SK-N-SH (cell line): Measurements from ENCODE around the gene TXNDC16. TPM values are rescaled to one million over a fixed set of nuclear protein-coding genes. Genes with fewer than 3 reads are reported as not detected.
A peak's percentile ranks its signal among the peaks of the same experiment; 100 is the strongest.

Experiments
- CTCF ChIA-PET: fragments of 300-600, 350-600 bp; formaldehyde crosslinking; extraction: SDS; loops from one replicate; lab custom pipeline; 2021; lab: Yijun Ruan, JAX
- POLR2A ChIA-PET: fragments of 350-600 bp; sonication (Branson Sonifier 250); formaldehyde crosslinking; extraction: SDS; loops from one replicate; lab custom pipeline; 2020; ENCODE audit warnings: antibody characterized with exemption, inconsistent platforms; lab: Yijun Ruan, JAX
- DNase-seq: peaks from one replicate; pipeline ENCODE4 v3.0.0; 2012
- H2AFZ ChIP-seq: fragments of 200-600 bp; sonication (generic); 2 replicates; pipeline ENCODE4 v1.8.1; 2016; ENCODE audit warnings: antibody characterized with exemption, mild to moderate bottlenecking, low read depth
- H3F3A ChIP-seq: fragments of 200-600 bp; sonication (generic); replicated peaks from 2 replicates; pipeline ENCODE3; 2016; ENCODE audit warnings: antibody characterized with exemption, mild to moderate bottlenecking; ENCODE audit not compliant: insufficient read depth
- H3K27ac ChIP-seq, 2 experiments: fragments of 200-500 bp in 1 of 2; fragments of 200-600 bp in 1 of 2; sonication (Bioruptor generic) in 1 of 2; sonication (generic), shearing (Covaris generic) in 1 of 2; 2 replicates each; pipeline versions ENCODE4 v1.5.1 to v1.6.1; 2014 to 2016; ENCODE audit warnings: low read depth in 2 of 2, inconsistent platforms in 1 of 2, low read length in 1 of 2, mild to moderate bottlenecking in 1 of 2, mixed read lengths in 1 of 2
- H3K27me3 ChIP-seq: fragments of 200-600 bp; sonication (generic), shearing (Covaris generic); 2 replicates; pipeline ENCODE4 v1.6.1; 2016; ENCODE audit warnings: mixed run types; ENCODE audit not compliant: insufficient read depth
- H3K36me3 ChIP-seq, 2 experiments: fragments of 200-500 bp in 1 of 2; fragments of 200-600 bp in 1 of 2; sonication (Bioruptor generic) in 1 of 2; sonication (generic) in 1 of 2; replicated peaks in 1 of 2; 2 replicates each; pipeline versions ENCODE3 to v1.5.1; 2014 to 2016; ENCODE audit warnings: low read length in 1 of 2, mild to moderate bottlenecking in 1 of 2; ENCODE audit not compliant: insufficient read depth in 2 of 2, control insufficient read depth in 1 of 2
- H3K4me1 ChIP-seq, 2 experiments: fragments of 200-500 bp in 1 of 2; fragments of 200-600 bp in 1 of 2; sonication (Bioruptor generic) in 1 of 2; sonication (generic), shearing (Covaris generic) in 1 of 2; 2 replicates each; pipeline versions ENCODE4 v1.5.1 to v1.6.1; 2014 to 2016; ENCODE audit warnings: low read depth in 1 of 2, low read length in 1 of 2, mixed run types in 1 of 2; ENCODE audit not compliant: insufficient read depth in 2 of 2, control insufficient read depth in 1 of 2
- H3K4me2 ChIP-seq: fragments of 200-600 bp; sonication (generic), shearing (Covaris generic); 2 replicates; pipeline ENCODE4 v1.6.1; 2017; ENCODE audit warnings: mixed run types
- H3K4me3 ChIP-seq, 2 experiments: fragments of 200-500 bp in 1 of 2; fragments of 200-600 bp in 1 of 2; sonication (Bioruptor generic) in 1 of 2; sonication (generic), shearing (Covaris generic) in 1 of 2; 2 replicates each; pipeline versions ENCODE4 v1.5.1 to v1.8.1; 2014 to 2016; ENCODE audit warnings: low read depth in 2 of 2, inconsistent platforms in 1 of 2, low read length in 1 of 2, mild to moderate bottlenecking in 1 of 2, mixed read lengths in 1 of 2, moderate library complexity in 1 of 2
- H3K79me2 ChIP-seq: fragments of 200-600 bp; sonication (generic); 2 replicates; pipeline ENCODE4 v1.8.1; 2017; ENCODE audit warnings: mild to moderate bottlenecking; ENCODE audit not compliant: insufficient read depth
- H3K9ac ChIP-seq: fragments of 200-600 bp; sonication (generic); 2 replicates; pipeline ENCODE4 v1.6.1; 2017; ENCODE audit warnings: mixed run types
- H3K9me2 ChIP-seq: fragments of 200-600 bp; sonication (generic); 2 replicates; pipeline ENCODE4 v1.6.1; 2017; ENCODE audit warnings: mixed run types
- H3K9me3 ChIP-seq: fragments of 200-600 bp; sonication (generic); 2 replicates; pipeline ENCODE4 v1.6.1; 2017; ENCODE audit warnings: mixed run types, mild to moderate bottlenecking, moderate library complexity
- H4K20me1 ChIP-seq: fragments of 200-600 bp; sonication (generic); 2 replicates; pipeline ENCODE4 v1.6.1; 2017; ENCODE audit warnings: mild to moderate bottlenecking, mixed run types; ENCODE audit not compliant: insufficient read depth
- CHD2 ChIP-seq: fragments of 150-350 bp; IDR thresholded peaks from 2 replicates; pipeline ENCODE4 v1.6.1; 2018; ENCODE audit warnings: low read length; ENCODE audit not compliant: partially characterized antibody
- CTCF ChIP-seq: fragments of 200-600 bp; sonication (generic); IDR thresholded peaks from 2 replicates; pipeline ENCODE4 v1.6.1; 2017; ENCODE audit warnings: antibody characterized with exemption, mild to moderate bottlenecking, moderate library complexity
- EZH2phosphoT487 ChIP-seq: fragments of 200-600 bp; sonication (generic); IDR thresholded peaks from 2 replicates; pipeline ENCODE4 v1.6.1; 2017; ENCODE audit warnings: low read depth, mixed run types, mild to moderate bottlenecking, antibody characterized with exemption, moderate library complexity, borderline replicate concordance
- IRF3 ChIP-seq: fragments of 150-350 bp; IDR thresholded peaks from 2 replicates; pipeline ENCODE4 v1.6.1; 2016; ENCODE audit warnings: mild to moderate bottlenecking, low read depth, low read length
- JUND ChIP-seq: IDR thresholded peaks from 2 replicates; pipeline ENCODE4 v1.4.0; 2012
- NFIC ChIP-seq: IDR thresholded peaks from 2 replicates; pipeline ENCODE4 v1.4.0; 2012; ENCODE audit warnings: borderline replicate concordance
- NRF1 ChIP-seq: IDR thresholded peaks from 2 replicates; pipeline ENCODE4 v1.6.1; 2012; ENCODE audit warnings: low read depth, mild to moderate bottlenecking, low read length
- POLR2AphosphoS5 ChIP-seq: IDR thresholded peaks from 2 replicates; pipeline ENCODE4 v1.6.1; 2012; ENCODE audit warnings: low read depth, low read length
- RAD21 ChIP-seq: IDR thresholded peaks from 2 replicates; pipeline ENCODE4 v1.6.1; 2012; ENCODE audit warnings: mild to moderate bottlenecking, low read length
- RFX5 ChIP-seq: IDR thresholded peaks from 2 replicates; pipeline ENCODE4 v1.6.1; 2012; ENCODE audit warnings: mild to moderate bottlenecking, improper control_type of control experiment, low read length
- SIN3A ChIP-seq: IDR thresholded peaks from 2 replicates; pipeline ENCODE4 v1.6.1; 2012; ENCODE audit warnings: low read depth, mild to moderate bottlenecking, low read length, moderate library complexity, borderline replicate concordance
- TAF1 ChIP-seq: IDR thresholded peaks from 2 replicates; pipeline ENCODE4 v1.6.1; 2012; ENCODE audit warnings: low read depth, mild to moderate bottlenecking, low read length, moderate library complexity, borderline replicate concordance
- TCF12 ChIP-seq: IDR thresholded peaks from 2 replicates; pipeline ENCODE4 v1.4.0; 2012
- TEAD4 ChIP-seq: IDR thresholded peaks from 2 replicates; pipeline ENCODE4 v1.4.0; 2012; ENCODE audit warnings: mild to moderate bottlenecking, borderline replicate concordance; ENCODE audit not compliant: insufficient read depth
- ZBTB33 ChIP-seq: IDR thresholded peaks from 2 replicates; pipeline ENCODE4 v1.4.0; 2012; ENCODE audit warnings: low read depth, borderline replicate concordance
- WGBS: methylation state at CpG from one replicate; pipeline ENCODE4 v1.1.6; 2017; ENCODE audit warnings: low lambda C conversion rate; 5-methylcytosine and 5-hydroxymethylcytosine counted together
- polyA plus RNA-seq, 3 experiments: library from polyadenylated mRNA; depleted of rRNA; stranded (reverse); fragments of >200 nt; gene quantifications; 2 replicates each; pipeline ENCODE4 v1.2.3, GENCODE V29; 2012
- TF ChIP-seq, protein P1 (sequence below): IDR thresholded peaks from 2 replicates; pipeline ENCODE4 v1.4.0; 2012; ENCODE audit warnings: low read depth, borderline replicate concordance

Gene TXNDC16
- polyA plus RNA-seq, 1 of the 3 experiments (the other 2 are of a cell fraction): 0.95 TPM

DNA sequence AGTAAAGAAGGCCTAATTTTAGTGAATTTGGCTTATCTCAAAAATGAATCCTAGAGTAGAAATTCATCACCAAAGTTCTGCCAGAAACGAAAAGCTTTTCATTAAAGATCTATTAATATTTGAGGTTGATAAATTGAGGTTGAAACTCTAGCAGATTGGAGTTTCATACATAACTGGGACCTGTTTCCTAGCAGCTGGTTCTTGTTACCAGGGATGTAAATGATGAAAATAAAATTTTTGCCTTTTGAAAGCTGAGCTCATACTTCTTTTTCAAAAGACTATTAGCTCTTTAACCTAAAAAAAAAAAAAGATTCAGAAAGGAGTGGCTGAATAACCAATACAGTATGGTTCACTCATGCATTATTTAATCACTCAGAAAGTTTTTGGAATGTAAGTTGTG is 139.9 kb downstream of the TXNDC16 start:
- Histone ChIP-seq H4K20me1 (no peaks in the 10 kb centered on the region), H3K36me3 (no peaks in the 10 kb centered on the region), H3K4me2 (no peak overlapping the region), H3F3A (no peaks in the 10 kb centered on the region), H3K9me2 (no peaks in the 10 kb centered on the region), H3K27ac (no peak overlapping the region; a peak in 1 of 4 replicates), H3K9me3 (no peaks in the 10 kb centered on the region), H3K4me1 (no peaks in the 10 kb centered on the region), H3K4me3 (no peak overlapping the region), H3K27me3 (no peaks in the 10 kb centered on the region), H3K9ac (no peak overlapping the region), H2AFZ (no peak overlapping the region), H3K79me2 (no peaks in the 10 kb centered on the region)
- TF ChIP-seq CTCF: no peak
- TF ChIP-seq TCF12: peak; percentile 30; the same call in 1 of the 2 replicates
- 13% methylated on average over 1 of the region's 1 CpG for WGBS
- POLR2A ChIA-PET: no interaction called here
- DNase-seq: no peak
- CTCF ChIA-PET: interaction anchor here (1.1 to 1.3 kb wide), 3 partner anchors 9 to 46 kb away, joined by 3 read pairs; no protein-coding TSS in a partner anchor

GRCh38 chr14:52405314-52405713 is 147.0 kb downstream of the TXNDC16 start:
- Histone ChIP-seq H3K4me3 (no peak overlapping the region), H3K9me3 (no peaks in the 10 kb centered on the region), H3K79me2 (no peaks in the 10 kb centered on the region), H2AFZ (no peak overlapping the region), H4K20me1 (no peaks in the 10 kb centered on the region), H3K9me2 (no peaks in the 10 kb centered on the region), H3K27me3 (no peaks in the 10 kb centered on the region), H3F3A (no peaks in the 10 kb centered on the region), H3K9ac (no peak overlapping the region), H3K4me1 (no peaks in the 10 kb centered on the region; a peak in 1 of 4 replicates), H3K4me2 (no peak overlapping the region), H3K27ac (no peak overlapping the region), H3K36me3 (no peaks in the 10 kb centered on the region)
- ChIA-PET CTCF (no interaction called here), POLR2A (no interaction called here)
- DNase-seq: no peak
- WGBS: 47% methylated on average over 1 of the region's 1 CpG
- no peak for TF ChIP-seq IRF3
- TF ChIP-seq, protein P1, sequence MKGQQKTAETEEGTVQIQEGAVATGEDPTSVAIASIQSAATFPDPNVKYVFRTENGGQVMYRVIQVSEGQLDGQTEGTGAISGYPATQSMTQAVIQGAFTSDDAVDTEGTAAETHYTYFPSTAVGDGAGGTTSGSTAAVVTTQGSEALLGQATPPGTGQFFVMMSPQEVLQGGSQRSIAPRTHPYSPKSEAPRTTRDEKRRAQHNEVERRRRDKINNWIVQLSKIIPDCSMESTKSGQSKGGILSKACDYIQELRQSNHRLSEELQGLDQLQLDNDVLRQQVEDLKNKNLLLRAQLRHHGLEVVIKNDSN: no peak
- TF ChIP-seq TCF12: no peak
- TF ChIP-seq TAF1: no peak
- TF ChIP-seq EZH2phosphoT487: no peak
- TF ChIP-seq POLR2AphosphoS5: no peak
- no peak for TF ChIP-seq SIN3A
- TF ChIP-seq NRF1: no peak
- TF ChIP-seq NFIC: no peak
- no peak for TF ChIP-seq RAD21
- TF ChIP-seq CHD2: no peak
- no peak for TF ChIP-seq TEAD4
- no peak for TF ChIP-seq JUND
- TF ChIP-seq RFX5: no peak
- no peak for TF ChIP-seq ZBTB33
